Endothelial cell of umbilical vein (primary cell): ENCODE data around the gene DSE. TPM values are rescaled to one million over a fixed set of nuclear protein-coding genes. Genes with fewer than 3 reads are reported as not detected.

ENCODE experiments used
- BruUV-seq: library from RNA; stranded (reverse); fragments of 400-500 nt; replicated peaks from 2 replicates; lab custom pipeline; 2021; lab: Mats Ljungman, UMichigan
- CTCF ChIA-PET: fragments of 300-600, 350-600 bp; sonication (Branson Sonifier 250); formaldehyde crosslinking; loops from one replicate; lab custom pipeline; 2021; ENCODE audit warnings: antibody characterized with exemption, inconsistent platforms; lab: Charles Lee
- POLR2A ChIA-PET: fragments of 300-600, 350-600 bp; sonication (Branson Sonifier 250); formaldehyde crosslinking; loops from one replicate; lab custom pipeline; 2021; ENCODE audit warnings: antibody characterized with exemption, inconsistent platforms; lab: Charles Lee
- DNase-seq: peaks from one replicate; pipeline ENCODE4 v3.0.0-alpha.2; 2011; ENCODE audit warnings: low read depth, low spot score
- FAIRE-seq: peaks from 2 replicates; lab custom pipeline; 2011; peaks lifted over from hg19 to GRCh38; lab: Jason Lieb, UNC
- H2AFZ ChIP-seq: 2 replicates; pipeline ENCODE4 v1.6.0; 2012; ENCODE audit warnings: low read depth, low read length, control low read depth, inconsistent platforms
- H3K27ac ChIP-seq: 2 replicates; pipeline ENCODE4 v1.5.1; 2011; ENCODE audit warnings: low read depth, mild to moderate bottlenecking, control low read depth, low read length, moderate library complexity; ENCODE audit not compliant: insufficient read depth
- H3K27me3 ChIP-seq, 2 experiments: 2 replicates each; pipeline versions ENCODE4 v1.6.0 to v1.6.1; 2011; ENCODE audit warnings: low read length in 2 of 2, mixed read lengths in 1 of 2; ENCODE audit not compliant: control insufficient read depth in 2 of 2, insufficient read depth in 2 of 2
- H3K36me3 ChIP-seq, 2 experiments: 2 replicates in 1 of 2; 3 replicates in 1 of 2; pipeline ENCODE4 v1.5.1; 2011; ENCODE audit warnings: low read length in 2 of 2, mild to moderate bottlenecking in 1 of 2, moderate library complexity in 1 of 2; ENCODE audit not compliant: control insufficient read depth in 2 of 2, insufficient read depth in 2 of 2; ENCODE audit errors: extremely low read depth in 1 of 2
- H3K4me1 ChIP-seq: 3 replicates; pipeline ENCODE4 v1.5.1; 2011; ENCODE audit warnings: mild to moderate bottlenecking, low read length; ENCODE audit not compliant: control insufficient read depth, insufficient read depth; ENCODE audit errors: extremely low read depth
- H3K4me2 ChIP-seq: 2 replicates; pipeline ENCODE4 v1.6.1; 2011; ENCODE audit warnings: low read length, control low read depth, mixed read lengths; ENCODE audit not compliant: insufficient read depth
- H3K4me3 ChIP-seq, 3 experiments: fragments of 200-600 bp in 1 of 3; sonication (generic), shearing (Covaris generic) in 1 of 3; replicated peaks in 1 of 3; 2 replicates each; pipeline ENCODE4 v1.5.1; 2011 to 2016; ENCODE audit warnings: control low read depth in 3 of 3, low read length in 3 of 3, mild to moderate bottlenecking in 2 of 3, inconsistent platforms in 1 of 3, low read depth in 1 of 3, moderate library complexity in 1 of 3; ENCODE audit not compliant: insufficient read depth in 1 of 3
- H3K79me2 ChIP-seq: 2 replicates; pipeline ENCODE4 v1.6.0; 2012; ENCODE audit warnings: low read length, inconsistent platforms; ENCODE audit not compliant: control insufficient read depth, insufficient read depth
- H3K9ac ChIP-seq: replicated peaks from 2 replicates; pipeline ENCODE3; 2011; ENCODE audit warnings: low read length, control low read depth; ENCODE audit not compliant: insufficient read depth; ENCODE audit errors: extremely low read depth
- H3K9me1 ChIP-seq: replicated peaks from 3 replicates; pipeline ENCODE4 v1.6.0; 2011; ENCODE audit warnings: mild to moderate bottlenecking, low read length; ENCODE audit not compliant: control insufficient read depth, insufficient read depth; ENCODE audit errors: extremely low read depth
- H3K9me3 ChIP-seq: replicated peaks from 2 replicates; pipeline ENCODE4 v1.5.1; 2012; ENCODE audit warnings: low read length, inconsistent platforms; ENCODE audit not compliant: control insufficient read depth, insufficient read depth
- H4K20me1 ChIP-seq: replicated peaks from 2 replicates; pipeline ENCODE3; 2011; ENCODE audit warnings: mild to moderate bottlenecking, low read length; ENCODE audit not compliant: control insufficient read depth, insufficient read depth; ENCODE audit errors: extremely low read depth
- EZH2 ChIP-seq: IDR thresholded peaks from 2 replicates; pipeline ENCODE4 v1.6.1; 2012; ENCODE audit warnings: borderline replicate concordance, low read depth, mild to moderate bottlenecking, moderate library complexity, low read length, inconsistent platforms; ENCODE audit not compliant: severe bottlenecking
- FOS ChIP-seq: IDR thresholded peaks from 2 replicates; pipeline ENCODE4 v1.6.1; 2011; ENCODE audit warnings: mild to moderate bottlenecking, low read length, moderate library complexity, borderline replicate concordance; ENCODE audit not compliant: insufficient read depth
- GATA2 ChIP-seq: IDR thresholded peaks from 2 replicates; pipeline ENCODE4 v1.7.0; 2011; ENCODE audit warnings: low read depth, mild to moderate bottlenecking, moderate library complexity, mixed read lengths, low read length; ENCODE audit not compliant: insufficient read length, insufficient read depth
- JUN ChIP-seq: IDR thresholded peaks from 2 replicates; pipeline ENCODE4 v1.6.1; 2011; ENCODE audit warnings: borderline replicate concordance, low read depth; ENCODE audit not compliant: insufficient read length, insufficient read depth
- MYC ChIP-seq: IDR thresholded peaks from one replicate; pipeline ENCODE4 v1.6.1; 2011; ENCODE audit warnings: mild to moderate bottlenecking, low read depth, low read length
- POLR2AphosphoS5 ChIP-seq: IDR thresholded peaks from 2 replicates; pipeline ENCODE4 v1.6.1; 2012; ENCODE audit warnings: low read depth, mild to moderate bottlenecking, control low read depth, low read length, moderate library complexity; ENCODE audit not compliant: insufficient read depth
- dilution Hi-C: fragments of 300-500 bp; cut with MboI; formaldehyde crosslinking; loops from one replicate; pipeline ENCODE4 v1.15.0; 2019; ENCODE audit warnings: low sequenced_read_pairs; ENCODE audit not compliant: extremely low pct_ligation_motif_present
- intact Hi-C: fragments of 100-400 bp; cut with micrococcal nuclease; formaldehyde crosslinking; loops from one replicate; pipeline ENCODE4 v1.10.0; 2022
- polyA plus RNA-seq, 4 experiments: library from polyadenylated mRNA; depleted of rRNA in 3 of 4; stranded (reverse) in 3 of 4; unstranded in 1 of 4; fragments of >200 nt; gene quantifications; 2 replicates each; pipeline versions ENCODE4 v1.2.1 to v1.2.3, GENCODE V29; 2011 to 2012; ENCODE audit warnings: missing spikeins in 1 of 4
- total RNA-seq: library from RNA; stranded (reverse); gene quantifications from 2 replicates; pipeline ENCODE4 v1.2.3, GENCODE V29; 2021
- TF ChIP-seq, protein P1 (sequence below): IDR thresholded peaks from 2 replicates; pipeline ENCODE4 v1.6.1; 2011; ENCODE audit not compliant: insufficient read depth, insufficient read length
- TF ChIP-seq, protein P2 (sequence below), 2 donors: IDR thresholded peaks; 1 replicate in 1 of 2; 2 replicates in 1 of 2; pipeline ENCODE4 v1.5.1; 2011; ENCODE audit warnings: low read length in 2 of 2, mild to moderate bottlenecking in 2 of 2, moderate library complexity in 2 of 2, control low read depth in 1 of 2, inconsistent platforms in 1 of 2, low read depth in 1 of 2; ENCODE audit not compliant: insufficient read depth in 1 of 2; ENCODE audit errors: extremely low read depth in 1 of 2

DSE gene
- total and polyA plus RNA-seq, 2 donors (not counting 3 experiments of a cell fraction or from before 2014, with no cell fraction given): 12.0 to 25.0 TPM

DNA sequence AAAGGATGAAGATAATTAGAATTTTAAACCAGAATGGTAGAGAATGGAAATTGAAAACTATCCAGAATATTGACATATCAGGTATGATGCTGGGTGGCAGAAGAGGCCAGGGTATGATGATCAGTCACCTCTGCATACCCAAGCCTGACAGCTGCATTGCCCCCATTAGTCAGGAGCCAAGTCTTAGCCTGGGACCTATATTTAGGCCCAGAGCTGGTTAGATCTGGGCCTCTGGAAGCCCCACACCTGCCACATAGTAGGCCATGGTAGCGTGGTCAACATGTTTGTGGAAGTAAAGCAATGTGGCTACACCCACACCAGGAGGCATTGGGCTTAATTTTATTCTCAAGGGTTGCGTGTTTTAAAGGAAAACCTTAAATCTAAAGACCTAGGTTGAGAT lies 58.4 kb downstream of the DSE start:
- POLR2A ChIA-PET: no interaction called here
- Histone ChIP-seq H3K9me1 (no peaks in the 10 kb centered on the region), H3K27me3 (no peaks in the 10 kb centered on the region), H4K20me1 (no peaks in the 10 kb centered on the region), H3K9ac (no peak overlapping the region), H3K36me3 (no peaks in the 10 kb centered on the region), H3K79me2 (no peaks in the 10 kb centered on the region), H2AFZ (no peak overlapping the region), H3K4me2 (no peak overlapping the region), H3K4me3 (no peak overlapping the region), H3K4me1 (no peaks in the 10 kb centered on the region), H3K9me3 (no peaks in the 10 kb centered on the region), H3K27ac (no peak overlapping the region)
- no TSS peak for BruUV-seq
- dilution Hi-C loops: no loop called here
- DNase-seq (no peak), FAIRE-seq (no peak)
- CTCF ChIA-PET: interaction anchor here (1.1 to 1.4 kb wide), 2 partner anchors 15 to 141 kb away, joined by 3 read pairs; no protein-coding TSS in a partner anchor
- TF ChIP-seq MYC (no peak), POLR2AphosphoS5 (no peak), FOS (no peak), JUN (no peak), EZH2 (no peak), GATA2 (no peak)
- TF ChIP-seq, protein P1, sequence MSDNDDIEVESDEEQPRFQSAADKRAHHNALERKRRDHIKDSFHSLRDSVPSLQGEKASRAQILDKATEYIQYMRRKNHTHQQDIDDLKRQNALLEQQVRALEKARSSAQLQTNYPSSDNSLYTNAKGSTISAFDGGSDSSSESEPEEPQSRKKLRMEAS: no peak
- TF ChIP-seq, protein P2, sequence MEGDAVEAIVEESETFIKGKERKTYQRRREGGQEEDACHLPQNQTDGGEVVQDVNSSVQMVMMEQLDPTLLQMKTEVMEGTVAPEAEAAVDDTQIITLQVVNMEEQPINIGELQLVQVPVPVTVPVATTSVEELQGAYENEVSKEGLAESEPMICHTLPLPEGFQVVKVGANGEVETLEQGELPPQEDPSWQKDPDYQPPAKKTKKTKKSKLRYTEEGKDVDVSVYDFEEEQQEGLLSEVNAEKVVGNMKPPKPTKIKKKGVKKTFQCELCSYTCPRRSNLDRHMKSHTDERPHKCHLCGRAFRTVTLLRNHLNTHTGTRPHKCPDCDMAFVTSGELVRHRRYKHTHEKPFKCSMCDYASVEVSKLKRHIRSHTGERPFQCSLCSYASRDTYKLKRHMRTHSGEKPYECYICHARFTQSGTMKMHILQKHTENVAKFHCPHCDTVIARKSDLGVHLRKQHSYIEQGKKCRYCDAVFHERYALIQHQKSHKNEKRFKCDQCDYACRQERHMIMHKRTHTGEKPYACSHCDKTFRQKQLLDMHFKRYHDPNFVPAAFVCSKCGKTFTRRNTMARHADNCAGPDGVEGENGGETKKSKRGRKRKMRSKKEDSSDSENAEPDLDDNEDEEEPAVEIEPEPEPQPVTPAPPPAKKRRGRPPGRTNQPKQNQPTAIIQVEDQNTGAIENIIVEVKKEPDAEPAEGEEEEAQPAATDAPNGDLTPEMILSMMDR (IDR thresholded peaks at IDR 0.05; ENCODE audit: extremely low read depth in 1 of 2, insufficient read depth in 1 of 2, low read depth in 1 of 2, low read length in 2 of 2): no peak
- intact Hi-C loops: no loop called here
